SK-N-SH treated with all-trans-retinoic acid at 6 μM for 48 hours (cell line): ENCODE results near the gene SYTL3.

ENCODE experiments used
- ATAC-seq: fragments of 200-7000 bp; cut with Tn5 transposase; 3 replicates; pipeline ENCODE4 v1.9.1; 2020; ENCODE audit warnings: mild to moderate bottlenecking, moderate library complexity
- BACH2 ChIP-seq: fragments of 250-450 bp; sonication (Bioruptor Pico); IDR thresholded peaks from 2 replicates; pipeline ENCODE4 v1.9.0; 2021; ENCODE audit warnings: mild to moderate bottlenecking, borderline replicate concordance
- CSDC2 ChIP-seq: fragments of 250-450 bp; sonication (Bioruptor Pico); IDR thresholded peaks from 2 replicates; pipeline ENCODE4 v1.5.0; 2020; ENCODE audit warnings: mild to moderate bottlenecking, moderate library complexity
- ESRRG ChIP-seq: fragments of 250-450 bp; sonication (Bioruptor Pico); IDR thresholded peaks from 2 replicates; pipeline ENCODE4 v1.6.1; 2021; ENCODE audit warnings: mild to moderate bottlenecking
- ISL1 ChIP-seq: fragments of 250-450 bp; sonication (Bioruptor Pico); IDR thresholded peaks from 2 replicates; pipeline ENCODE4 v2.1.2; 2022; ENCODE audit warnings: mild to moderate bottlenecking, moderate library complexity
- OSR1 ChIP-seq: fragments of 250-450 bp; sonication (Bioruptor Pico); IDR thresholded peaks from 2 replicates; pipeline ENCODE4 v1.8.0; 2022; ENCODE audit warnings: moderate library complexity, mild to moderate bottlenecking, inconsistent platforms
- POU6F1 ChIP-seq: fragments of 250-450 bp; sonication (Bioruptor Pico); IDR thresholded peaks from 2 replicates; pipeline ENCODE4 v1.8.0; 2021; ENCODE audit warnings: low read depth, mild to moderate bottlenecking, moderate library complexity, borderline replicate concordance
- PPARA ChIP-seq: fragments of 250-450 bp; sonication (Bioruptor Pico); IDR thresholded peaks from 2 replicates; pipeline ENCODE4 v1.5.0; 2020; ENCODE audit warnings: mild to moderate bottlenecking, borderline replicate concordance
- RARB ChIP-seq: fragments of 250-450 bp; sonication (Bioruptor Pico); IDR thresholded peaks from 2 replicates; pipeline ENCODE4 v1.8.0; 2021; ENCODE audit warnings: mild to moderate bottlenecking, moderate library complexity
- SNAI2 ChIP-seq: fragments of 250-450 bp; sonication (Bioruptor Pico); IDR thresholded peaks from 2 replicates; pipeline ENCODE4 v1.5.0; 2020; ENCODE audit warnings: mild to moderate bottlenecking, moderate library complexity
- TCF4 ChIP-seq: fragments of 250-450 bp; sonication (Bioruptor Pico); IDR thresholded peaks from 2 replicates; pipeline ENCODE4 v1.8.0; 2021; ENCODE audit warnings: mild to moderate bottlenecking, moderate library complexity, borderline replicate concordance
- TOX ChIP-seq: fragments of 250-450 bp; sonication (Bioruptor Pico); IDR thresholded peaks from 2 replicates; pipeline ENCODE4 v1.8.0; 2021; ENCODE audit warnings: mild to moderate bottlenecking, moderate library complexity, borderline replicate concordance
- ZC3H10 ChIP-seq: fragments of 250-450 bp; sonication (Bioruptor Pico); IDR thresholded peaks from 2 replicates; pipeline ENCODE4 v1.5.1; 2021; ENCODE audit warnings: mild to moderate bottlenecking, moderate library complexity
- ZFP3 ChIP-seq: fragments of 250-450 bp; sonication (Bioruptor Pico); IDR thresholded peaks from 2 replicates; pipeline ENCODE4 v1.5.0; 2020; ENCODE audit warnings: mild to moderate bottlenecking, moderate library complexity
- ZFP30 ChIP-seq: fragments of 450-650 bp; formaldehyde crosslinking; IDR thresholded peaks from 2 replicates; pipeline ENCODE4 v1.5.0; 2022; ENCODE audit warnings: mild to moderate bottlenecking, moderate library complexity
- ZNF565 ChIP-seq: fragments of 450-650 bp; formaldehyde crosslinking; conservative IDR thresholded peaks from 2 replicates; pipeline ENCODE4 v1.5.0; 2020; ENCODE audit warnings: low read depth, mild to moderate bottlenecking, moderate library complexity
- ZNF70 ChIP-seq: fragments of 450-650 bp; formaldehyde crosslinking; IDR thresholded peaks from 2 replicates; pipeline ENCODE4 v1.5.0; 2020; ENCODE audit warnings: mild to moderate bottlenecking, moderate library complexity
- ZNF8 ChIP-seq: fragments of 450-650 bp; formaldehyde crosslinking; IDR thresholded peaks from 2 replicates; pipeline ENCODE4 v1.5.0; 2020; ENCODE audit warnings: mild to moderate bottlenecking, moderate library complexity
- TF ChIP-seq, protein P1 (sequence below): fragments of 250-450 bp; sonication (Bioruptor Pico); IDR thresholded peaks from 2 replicates; pipeline ENCODE4 v1.5.1; 2020; ENCODE audit warnings: low read depth, mild to moderate bottlenecking, moderate library complexity
- TF ChIP-seq, protein P2 (sequence below): fragments of 250-450 bp; sonication (Bioruptor Pico); IDR thresholded peaks from 2 replicates; pipeline ENCODE4 v1.8.0; 2020; ENCODE audit warnings: mild to moderate bottlenecking, moderate library complexity, borderline replicate concordance
- TF ChIP-seq, protein P3 (sequence below): fragments of 250-450 bp; sonication (Bioruptor Pico); IDR thresholded peaks from 2 replicates; pipeline ENCODE4 v1.5.1; 2021; ENCODE audit warnings: mild to moderate bottlenecking, moderate library complexity

Gene SYTL3

GRCh38 chr6:158799051-158799792 is 149.4 kb downstream of the SYTL3 start (continued):
- TF ChIP-seq ZNF70 (CRISPR knock-in tag) (0 out of 2 replicates have a peak, but pooled peaks have one; percentile 2), ZC3H10 (CRISPR knock-in tag) (no peak), TOX (CRISPR knock-in tag) (no peak), BACH2 (no peak), PPARA (CRISPR knock-in tag) (no peak)

DNA sequence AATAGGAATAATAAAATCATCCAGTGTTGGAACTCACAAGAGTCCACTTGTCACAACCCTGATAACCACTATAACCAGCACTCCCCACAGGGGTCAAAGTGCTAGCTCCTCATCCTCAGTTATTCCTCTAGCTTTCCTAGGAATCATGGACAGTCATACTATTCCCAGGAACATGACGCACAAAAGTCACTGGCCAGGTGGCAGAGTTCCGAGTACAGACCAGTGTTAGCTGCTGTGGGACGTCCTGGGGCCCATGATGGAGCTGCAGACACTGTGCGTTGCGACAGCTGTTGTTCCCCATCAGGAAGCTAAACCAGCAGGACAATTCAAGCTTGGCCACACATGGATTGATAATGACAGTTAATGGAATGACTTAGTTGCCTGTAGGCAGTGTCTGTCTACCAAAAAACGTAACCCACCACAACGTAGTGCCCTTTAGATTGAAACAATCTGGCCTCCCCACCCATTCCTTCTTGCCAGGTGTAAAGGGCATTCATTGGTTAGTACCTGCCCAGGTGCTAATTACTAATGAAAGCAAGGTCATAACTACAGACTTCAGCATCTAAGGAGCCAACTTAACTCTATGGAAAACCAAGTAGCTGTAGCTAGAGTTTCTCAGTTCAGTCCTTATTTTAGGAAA is 151.9 kb downstream of the SYTL3 start:
- no peak for ATAC-seq
- TF ChIP-seq ZNF70 (CRISPR knock-in tag) (no peak), CSDC2 (no peak), BACH2 (no peak), TOX (CRISPR knock-in tag) (no peak), ZNF8 (CRISPR knock-in tag) (no peak), ISL1 (CRISPR knock-in tag) (no peak), PPARA (CRISPR knock-in tag) (no peak), SNAI2 (CRISPR knock-in tag) (no peak), ESRRG (no peak), ZFP3 (no peak), TCF4 (no peak), ZFP30 (CRISPR knock-in tag) (no peak), OSR1 (no peak), ZNF565 (CRISPR knock-in tag) (no peak)
- TF ChIP-seq, protein P1, sequence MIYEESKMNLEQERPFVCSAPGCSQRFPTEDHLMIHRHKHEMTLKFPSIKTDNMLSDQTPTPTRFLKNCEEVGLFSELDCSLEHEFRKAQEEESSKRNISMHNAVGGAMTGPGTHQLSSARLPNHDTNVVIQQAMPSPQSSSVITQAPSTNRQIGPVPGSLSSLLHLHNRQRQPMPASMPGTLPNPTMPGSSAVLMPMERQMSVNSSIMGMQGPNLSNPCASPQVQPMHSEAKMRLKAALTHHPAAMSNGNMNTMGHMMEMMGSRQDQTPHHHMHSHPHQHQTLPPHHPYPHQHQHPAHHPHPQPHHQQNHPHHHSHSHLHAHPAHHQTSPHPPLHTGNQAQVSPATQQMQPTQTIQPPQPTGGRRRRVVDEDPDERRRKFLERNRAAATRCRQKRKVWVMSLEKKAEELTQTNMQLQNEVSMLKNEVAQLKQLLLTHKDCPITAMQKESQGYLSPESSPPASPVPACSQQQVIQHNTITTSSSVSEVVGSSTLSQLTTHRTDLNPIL = no peak
- TF ChIP-seq, protein P2, sequence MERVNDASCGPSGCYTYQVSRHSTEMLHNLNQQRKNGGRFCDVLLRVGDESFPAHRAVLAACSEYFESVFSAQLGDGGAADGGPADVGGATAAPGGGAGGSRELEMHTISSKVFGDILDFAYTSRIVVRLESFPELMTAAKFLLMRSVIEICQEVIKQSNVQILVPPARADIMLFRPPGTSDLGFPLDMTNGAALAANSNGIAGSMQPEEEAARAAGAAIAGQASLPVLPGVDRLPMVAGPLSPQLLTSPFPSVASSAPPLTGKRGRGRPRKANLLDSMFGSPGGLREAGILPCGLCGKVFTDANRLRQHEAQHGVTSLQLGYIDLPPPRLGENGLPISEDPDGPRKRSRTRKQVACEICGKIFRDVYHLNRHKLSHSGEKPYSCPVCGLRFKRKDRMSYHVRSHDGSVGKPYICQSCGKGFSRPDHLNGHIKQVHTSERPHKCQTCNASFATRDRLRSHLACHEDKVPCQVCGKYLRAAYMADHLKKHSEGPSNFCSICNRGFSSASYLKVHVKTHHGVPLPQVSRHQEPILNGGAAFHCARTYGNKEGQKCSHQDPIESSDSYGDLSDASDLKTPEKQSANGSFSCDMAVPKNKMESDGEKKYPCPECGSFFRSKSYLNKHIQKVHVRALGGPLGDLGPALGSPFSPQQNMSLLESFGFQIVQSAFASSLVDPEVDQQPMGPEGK (CRISPR knock-in tag) = no peak
- TF ChIP-seq, protein P3, sequence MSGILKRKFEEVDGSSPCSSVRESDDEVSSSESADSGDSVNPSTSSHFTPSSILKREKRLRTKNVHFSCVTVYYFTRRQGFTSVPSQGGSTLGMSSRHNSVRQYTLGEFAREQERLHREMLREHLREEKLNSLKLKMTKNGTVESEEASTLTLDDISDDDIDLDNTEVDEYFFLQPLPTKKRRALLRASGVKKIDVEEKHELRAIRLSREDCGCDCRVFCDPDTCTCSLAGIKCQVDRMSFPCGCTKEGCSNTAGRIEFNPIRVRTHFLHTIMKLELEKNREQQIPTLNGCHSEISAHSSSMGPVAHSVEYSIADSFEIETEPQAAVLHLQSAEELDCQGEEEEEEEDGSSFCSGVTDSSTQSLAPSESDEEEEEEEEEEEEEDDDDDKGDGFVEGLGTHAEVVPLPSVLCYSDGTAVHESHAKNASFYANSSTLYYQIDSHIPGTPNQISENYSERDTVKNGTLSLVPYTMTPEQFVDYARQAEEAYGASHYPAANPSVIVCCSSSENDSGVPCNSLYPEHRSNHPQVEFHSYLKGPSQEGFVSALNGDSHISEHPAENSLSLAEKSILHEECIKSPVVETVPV (CRISPR knock-in tag) = no peak

DNA sequence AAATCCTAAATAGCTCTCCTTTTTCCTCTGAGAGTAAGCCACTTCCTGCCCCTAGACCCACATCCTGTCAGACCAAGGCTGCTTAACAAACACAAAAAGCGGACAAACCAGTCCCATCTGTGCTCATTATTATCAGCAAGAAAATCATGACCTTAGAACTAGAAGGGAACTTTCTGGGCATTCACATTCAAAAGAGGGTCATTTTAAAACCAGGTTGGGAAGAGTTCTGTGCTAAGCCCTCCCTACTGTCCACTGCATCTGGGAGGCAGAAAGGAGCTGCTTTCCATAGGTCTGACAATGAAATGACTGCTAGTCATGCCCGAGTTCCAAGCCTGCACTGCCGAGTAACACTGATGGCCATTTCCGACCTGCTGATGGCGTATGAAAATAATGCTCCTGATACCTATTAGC is 153.9 kb downstream of the SYTL3 start:
- ATAC-seq = no peak
- TF ChIP-seq POU6F1 (CRISPR knock-in tag) (no peak), TOX (CRISPR knock-in tag) (no peak), ISL1 (CRISPR knock-in tag) (no peak), TCF4 (no peak), ZNF70 (CRISPR knock-in tag) (no peak)

- TF ChIP-seq, protein P3 (CRISPR knock-in tag) = no peak
- no peak for TF ChIP-seq CSDC2
- TF ChIP-seq ZNF70 (CRISPR knock-in tag) = no peak
- TF ChIP-seq, protein P1 = no peak
- TF ChIP-seq ZNF565 (CRISPR knock-in tag) = no peak
- TF ChIP-seq POU6F1 (CRISPR knock-in tag) = no peak
- TF ChIP-seq, protein P2 (CRISPR knock-in tag) = no peak
- TF ChIP-seq PPARA (CRISPR knock-in tag) = no peak
- no peak for TF ChIP-seq SNAI2 (CRISPR knock-in tag)
- no peak for TF ChIP-seq RARB
- ATAC-seq = no peak
Measured at GRCh38 chr6:158804207-158804606, 154.4 kb downstream of the SYTL3 start.
